Measurements from ENCODE around the gene C2CD3. TPM values are rescaled to one million over a fixed set of nuclear protein-coding genes. Genes with fewer than 3 reads are reported as not detected.

C2CD3 gene
- total and polyA plus RNA-seq, 9 of the 15 experiments (the other 6 are each of a cell fraction or from before 2014, with no cell fraction given): 4.4 to 20.2 (median 15.4) TPM

- H3K9me1 ChIP-seq (ENCODE audit: control insufficient read depth, insufficient read depth, low read length): no peaks in the 10 kb centered on the region
- H3K79me2 ChIP-seq (ENCODE audit: control insufficient read depth, insufficient read depth, low read length): no peaks in the 10 kb centered on the region
- H3K9ac ChIP-seq (ENCODE audit: insufficient read depth in 1 of 2, low read depth in 2 of 2, low read length in 2 of 2): no peak overlapping the region
- no peaks in the 10 kb centered on the region for H3K9me3 ChIP-seq (replicated peaks; ENCODE audit: control insufficient read depth, insufficient read depth, low read depth, low read length)
- POLR2A ChIA-PET: no interaction called here
- FAIRE-seq (no peak), ATAC-seq (no peak), DNase-seq (ENCODE audit: extremely low read depth in 1 of 4, low spot score in 3 of 4) (no peak)
- no peaks in the 10 kb centered on the region for H3K27me3 ChIP-seq (ENCODE audit: control insufficient read depth in 2 of 2, insufficient read depth in 2 of 2, low read length in 2 of 2)
- 69% methylated on average over 1 of the region's 1 CpG for WGBS (ENCODE audit: insufficient coverage, low coverage, missing lambda C conversion rate)
- no peaks in the 10 kb centered on the region for H4K20me1 ChIP-seq (replicated peaks; ENCODE audit: control insufficient read depth, insufficient read depth, low read length)
- no peak overlapping the region for H3K4me2 ChIP-seq (ENCODE audit: insufficient read depth, low read length)
- no peak overlapping the region for H2AFZ ChIP-seq (ENCODE audit: low read depth, low read length)
- peaks cover 0 to 3% of the 10 kb centered on the region in 2 experiments; a peak in 1 of 5 replicates for H3K4me1 ChIP-seq (replicated peaks in 1 of 2; ENCODE audit: control insufficient read depth in 2 of 2, insufficient read depth in 2 of 2, low read length in 2 of 2)
- peaks cover 16% of the 10 kb centered on the region for H3K36me3 ChIP-seq (ENCODE audit: control insufficient read depth, insufficient read depth, low read length)
- no peak overlapping the region for H3K4me3 ChIP-seq
- CTCF ChIA-PET (ENCODE audit: low intra/inter-chr PET ratio): no interaction called here
- intact Hi-C loops (cut with micrococcal nuclease): no loop called here
- BruUV-seq (replicated peaks): no TSS peak
- TF ChIP-seq ZNF184 (CRISPR knock-in tag; IDR thresholded peaks at IDR 0.05) (no peak), ZSCAN32 (CRISPR knock-in tag; IDR thresholded peaks at IDR 0.05) (no peak), E4F1 (CRISPR knock-in tag; IDR thresholded peaks at IDR 0.05; ENCODE audit: borderline replicate concordance) (no peak), ZBTB34 (CRISPR knock-in tag; IDR thresholded peaks at IDR 0.05) (no peak)
- in situ Hi-C loops (cut with MboI): no loop called here
- H3K27ac ChIP-seq (ENCODE audit: extremely low read depth, low read depth, low read length): no peak overlapping the region
These were observed 13.6 kb downstream of the C2CD3 start for GRCh38 chr11:74157169-74157568.
